HG03159 (cell line): Measurements from ENCODE around the gene RGS6.

Source experiments
- ATAC-seq: cut with Tn5 transposase; IDR thresholded peaks from one replicate; pipeline ENCODE4 v1.9.1; 2021; ENCODE audit warnings: mild to moderate bottlenecking, moderate library complexity; ENCODE audit not compliant: unreplicated experiment

The RGS6 gene

DNA sequence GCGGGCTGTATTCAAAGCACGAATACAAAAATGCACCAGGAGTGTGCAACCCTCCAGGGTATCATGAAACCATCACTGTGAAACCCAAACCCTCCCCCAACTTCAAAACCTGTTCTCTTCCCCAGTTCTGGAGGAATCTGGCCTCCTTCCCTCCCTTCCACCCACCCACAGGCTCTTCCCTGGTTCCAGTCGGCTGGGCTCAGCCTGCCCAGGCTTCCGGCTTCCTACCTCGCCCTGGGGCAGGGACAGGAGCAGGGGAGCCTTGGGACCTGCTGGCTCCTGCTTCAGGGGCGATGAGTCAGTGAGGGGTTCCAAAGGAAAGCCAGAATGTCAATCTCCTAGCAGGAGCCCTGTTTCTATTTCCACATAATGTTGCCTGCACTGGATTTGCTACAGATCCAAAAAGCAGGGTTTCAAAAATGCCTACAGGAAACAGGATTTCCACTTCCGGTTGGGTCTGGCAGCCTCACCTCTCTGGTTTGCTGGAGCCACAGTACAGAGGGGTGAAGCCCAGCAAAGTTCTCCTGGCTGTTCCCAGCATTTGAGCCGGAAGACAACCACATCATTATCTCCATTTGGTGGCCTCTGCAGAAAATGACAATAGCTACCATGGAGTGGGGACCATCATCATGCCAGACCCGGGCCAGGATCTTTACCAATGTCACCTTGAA lies 683.4 kb downstream of the RGS6 start:
- no peak for ATAC-seq
